Endometrial microvascular endothelial cells (primary cell): Measurements from ENCODE around the gene SLC40A1. TPM values are rescaled to one million over a fixed set of nuclear protein-coding genes. Genes with fewer than 3 reads are reported as not detected.

Experiments
- in situ Hi-C: cut with HindIII; loops from 2 replicates; pipeline ENCODE4 v1.10.0; 2017; ENCODE audit warnings: low sequenced_read_pairs, low pct_unique_long_range_greater_than_20kb; ENCODE audit errors: inconsistent ontology term
- total RNA-seq: library from RNA; depleted of rRNA; stranded (reverse); fragments of >200 nt; gene quantifications from one replicate; pipeline ENCODE4 v1.2.3, GENCODE V29; 2015; ENCODE audit errors: inconsistent ontology term

SLC40A1 gene
- total RNA-seq, 1 donor from 2014 or later: 0.09 TPM

GRCh38 chr2:189548666-189549448 is 31.7 kb downstream of the SLC40A1 start:
- in situ Hi-C loops: no loop called here

- in situ Hi-C loops: no loop called here
These were observed 35.2 kb downstream of the SLC40A1 start for GRCh38 chr2:189545418-189545817.

- in situ Hi-C loops: no loop called here
These were observed 36.1 kb downstream of the SLC40A1 start for GRCh38 chr2:189544318-189545042.

GRCh38 chr2:189543367-189543766 is 37.2 kb downstream of the SLC40A1 start:
- in situ Hi-C loops: no loop called here

GRCh38 chr2:189542145-189542882 is 38.3 kb downstream of the SLC40A1 start:
- in situ Hi-C loops: no loop called here

- in situ Hi-C loops: no loop called here
These were observed 39.0 kb downstream of the SLC40A1 start for GRCh38 chr2:189541591-189541990.

GRCh38 chr2:189540551-189540950 is 40.0 kb downstream of the SLC40A1 start:
- in situ Hi-C loops: no loop called here

GRCh38 chr2:189538402-189538801 is 42.2 kb downstream of the SLC40A1 start:
- in situ Hi-C loops: no loop called here

- in situ Hi-C loops: no loop called here
These were observed 43.8 kb downstream of the SLC40A1 start for GRCh38 chr2:189536830-189537229.

GRCh38 chr2:189534854-189535832 is 45.4 kb downstream of the SLC40A1 start:
- in situ Hi-C loops: no loop called here

- in situ Hi-C loops: no loop called here
These were observed 47.1 kb downstream of the SLC40A1 start for GRCh38 chr2:189533288-189534035.

- in situ Hi-C loops: no loop called here
These were observed 49.5 kb downstream of the SLC40A1 start for GRCh38 chr2:189530965-189531637.

- in situ Hi-C loops: no loop called here
These were observed 52.0 kb downstream of the SLC40A1 start for GRCh38 chr2:189528617-189529016.

- in situ Hi-C loops: no loop called here
These were observed 52.6 kb downstream of the SLC40A1 start for GRCh38 chr2:189527812-189528592.

- in situ Hi-C loops: no loop called here
These were observed 53.4 kb downstream of the SLC40A1 start for GRCh38 chr2:189527041-189527750.

- in situ Hi-C loops: no loop called here
These were observed 54.3 kb downstream of the SLC40A1 start for GRCh38 chr2:189526241-189526640.
